ENCODE results near the gene FPGS. TPM values are rescaled to one million over a fixed set of nuclear protein-coding genes. Genes with fewer than 3 reads are reported as not detected.
A peak's percentile ranks its signal among the peaks of the same experiment; 100 is the strongest.

Gene FPGS
- polyA plus RNA-seq, 3 donors = 21.3 to 28.5 (median 25.2) TPM

GRCh38 chr9:127818574-127818973 lies 15.9 kb downstream of the FPGS start:
- Histone ChIP-seq H3K4me1 (ENCODE audit: control insufficient read depth in 1 of 2, insufficient read depth in 2 of 2, low read length in 2 of 2) (no peaks in the 10 kb centered on the region), H3K27ac (ENCODE audit: low read depth in 1 of 2, low read length in 2 of 2) (no peak overlapping the region), H3K27me3 (ENCODE audit: control insufficient read depth in 2 of 2, insufficient read depth in 2 of 2, low read length in 2 of 2) (no peaks in the 10 kb centered on the region), H3K9ac (ENCODE audit: insufficient read depth, low read length, poor library complexity, severe bottlenecking) (no peak overlapping the region), H4K20me1 (ENCODE audit: insufficient read depth, low read length) (no peaks in the 10 kb centered on the region), H3K4me3 (replicated peaks in 1 of 3; ENCODE audit: low read depth in 2 of 3, low read length in 3 of 3) (no peak overlapping the region), H3K36me3 (replicated peaks in 1 of 2; ENCODE audit: control insufficient read depth in 1 of 2, insufficient read depth in 2 of 2, low read length in 2 of 2) (peaks cover 58 to 67% of the 10 kb centered on the region in 2 donors), H3K4me2 (replicated peaks; ENCODE audit: extremely low read depth, low read length, poor library complexity, severe bottlenecking) (no peak overlapping the region), H3K79me2 (ENCODE audit: insufficient read depth, low read length) (no peaks in the 10 kb centered on the region), H2AFZ (ENCODE audit: insufficient read depth, low read depth, low read length, poor library complexity, severe bottlenecking) (no peak overlapping the region), H3K9me3 (replicated peaks in 1 of 2; ENCODE audit: control insufficient read depth in 1 of 2, insufficient read depth in 1 of 2, low read length in 2 of 2) (no peaks in the 10 kb centered on the region)
- intact Hi-C loops (cut with micrococcal nuclease) = no loop called here
- Mint-ChIP-seq H3K27me3 (ENCODE audit: low read depth in 3 of 3) (peaks cover 0 to 2% (median 1%) of the 10 kb centered on the region in 3 donors), H3K4me1 (no peaks in the 10 kb centered on the region), H3K4me3 (no peak overlapping the region), H3K36me3 (peaks cover 42 to 52% of the 10 kb centered on the region in 2 donors), H3K9me3 (no peaks in the 10 kb centered on the region), H3K27ac (peak overlapping the region in 1 of 7 donors; percentile 47)
- TF ChIP-seq CTCF (IDR thresholded peaks at IDR 0.05) = no peak
- 90% methylated on average over 7 of the region's 11 CpGs for WGBS (ENCODE audit: insufficient coverage)
- no peak for DNase-seq

GRCh38 chr9:127822108-127822507 lies 19.4 kb downstream of the FPGS start:
- no peak overlapping the region for H3K4me3 Mint-ChIP-seq
- no peaks in the 10 kb centered on the region for H4K20me1 ChIP-seq (ENCODE audit: insufficient read depth, low read length)
- no peaks in the 10 kb centered on the region for H3K9me3 Mint-ChIP-seq
- H3K4me1 Mint-ChIP-seq = no peaks in the 10 kb centered on the region
- H3K9ac ChIP-seq (ENCODE audit: insufficient read depth, low read length, poor library complexity, severe bottlenecking) = no peak overlapping the region
- H3K36me3 ChIP-seq (replicated peaks in 1 of 2; ENCODE audit: control insufficient read depth in 1 of 2, insufficient read depth in 2 of 2, low read length in 2 of 2) = peaks cover 50 to 60% of the 10 kb centered on the region in 2 donors
- no peaks in the 10 kb centered on the region for H3K27me3 ChIP-seq (ENCODE audit: control insufficient read depth in 2 of 2, insufficient read depth in 2 of 2, low read length in 2 of 2)
- TF ChIP-seq CTCF (IDR thresholded peaks at IDR 0.05) = no peak
- H3K27me3 Mint-ChIP-seq (ENCODE audit: low read depth in 3 of 3) = peaks cover 0 to 3% (median 2%) of the 10 kb centered on the region in 3 donors
- no peak overlapping the region for H3K4me3 ChIP-seq (replicated peaks in 1 of 3; ENCODE audit: low read depth in 2 of 3, low read length in 3 of 3)
- H2AFZ ChIP-seq (ENCODE audit: insufficient read depth, low read depth, low read length, poor library complexity, severe bottlenecking) = no peak overlapping the region
- WGBS (ENCODE audit: insufficient coverage) = no CpG with 5 or more reads among the region's 4 CpGs
- peaks cover 52 to 60% of the 10 kb centered on the region in 2 donors for H3K36me3 Mint-ChIP-seq
- intact Hi-C loops (cut with micrococcal nuclease) = no loop called here
- H3K27ac ChIP-seq (ENCODE audit: low read depth in 1 of 2, low read length in 2 of 2) = no peak overlapping the region
- no peaks in the 10 kb centered on the region for H3K4me1 ChIP-seq (ENCODE audit: control insufficient read depth in 1 of 2, insufficient read depth in 2 of 2, low read length in 2 of 2)
- H3K4me2 ChIP-seq (replicated peaks; ENCODE audit: extremely low read depth, low read length, poor library complexity, severe bottlenecking) = no peak overlapping the region
- no peak for DNase-seq
- H3K79me2 ChIP-seq (ENCODE audit: insufficient read depth, low read length) = no peaks in the 10 kb centered on the region
- no peaks in the 10 kb centered on the region for H3K9me3 ChIP-seq (replicated peaks in 1 of 2; ENCODE audit: control insufficient read depth in 1 of 2, insufficient read depth in 1 of 2, low read length in 2 of 2)
- H3K27ac Mint-ChIP-seq = no peak overlapping the region

Measured in CD14-positive monocyte (primary cell).